H1 (cell line): ENCODE measurements around the gene CAMP. TPM values are rescaled to one million over a fixed set of nuclear protein-coding genes. Genes with fewer than 3 reads are reported as not detected.

Experiments used
- CTCF ChIA-PET: fragments of 300-600 bp; sonication (Branson Sonifier 250); formaldehyde crosslinking; loops from one replicate; lab custom pipeline; 2021; ENCODE audit not compliant: partially characterized antibody; lab: Charles Lee
- POLR2A ChIA-PET: fragments of 300-600 bp; sonication (Branson Sonifier 250); formaldehyde crosslinking; loops from one replicate; lab custom pipeline; 2021; ENCODE audit warnings: inconsistent platforms; ENCODE audit not compliant: partially characterized antibody; lab: Charles Lee
- DNase-seq, 2 experiments: peaks; one replicate each; pipeline versions ENCODE4 v3.0.0 to v3.0.0-alpha.2; 2010 to 2022; ENCODE audit warnings: low spot score in 2 of 2, low read depth in 1 of 2, mixed read lengths in 1 of 2
- FAIRE-seq: peaks from 2 replicates; lab custom pipeline; 2011; peaks lifted over from hg19 to GRCh38; lab: Jason Lieb, UNC
- H2AFZ ChIP-seq: 2 replicates; pipeline ENCODE4 v1.8.1; 2012; ENCODE audit warnings: low read length, inconsistent platforms
- H2AK5ac ChIP-seq: 2 replicates; pipeline ENCODE4 v1.6.1; 2013; ENCODE audit warnings: low read depth, low read length
- H2BK120ac ChIP-seq: replicated peaks from 2 replicates; pipeline ENCODE3; 2013; ENCODE audit warnings: low read depth, low read length, inconsistent platforms
- H2BK12ac ChIP-seq: 2 replicates; pipeline ENCODE4 v1.6.1; 2013; ENCODE audit warnings: low read depth, low read length
- H2BK15ac ChIP-seq: 2 replicates; pipeline ENCODE4 v1.6.1; 2013; ENCODE audit warnings: low read length
- H2BK20ac ChIP-seq: 2 replicates; pipeline ENCODE4 v1.6.1; 2013; ENCODE audit warnings: low read length
- H2BK5ac ChIP-seq: 2 replicates; pipeline ENCODE4 v1.6.1; 2013; ENCODE audit warnings: low read depth, low read length
- H3K14ac ChIP-seq: 2 replicates; pipeline ENCODE4 v1.6.1; 2013; ENCODE audit warnings: inconsistent platforms; ENCODE audit not compliant: insufficient read length
- H3K18ac ChIP-seq: 2 replicates; pipeline ENCODE4 v1.6.1; 2013; ENCODE audit warnings: low read length; ENCODE audit errors: extremely low read depth
- H3K23ac ChIP-seq: 2 replicates; pipeline ENCODE4 v1.6.1; 2013; ENCODE audit warnings: inconsistent platforms; ENCODE audit not compliant: insufficient read length
- H3K23me2 ChIP-seq: 2 replicates; pipeline ENCODE4 v1.6.1; 2013; ENCODE audit warnings: low read depth, low read length
- H3K27ac ChIP-seq: 2 replicates; pipeline ENCODE4 v1.6.1; 2011; ENCODE audit warnings: low read depth, low read length, inconsistent platforms
- H3K27me3 ChIP-seq, 4 experiments: replicated peaks in 1 of 4; 1 replicate in 1 of 4; 2 replicates in 3 of 4; pipeline versions ENCODE4 v1.6.1 to v1.8.1; 2011 to 2013; ENCODE audit warnings: low read length in 3 of 4, mild to moderate bottlenecking in 3 of 4, inconsistent platforms in 2 of 4, mixed read lengths in 2 of 4, moderate library complexity in 1 of 4; ENCODE audit not compliant: control insufficient read depth in 3 of 4, insufficient read depth in 3 of 4; ENCODE audit errors: extremely low read depth in 1 of 4
- H3K36me3 ChIP-seq, 4 experiments: 2 replicates each; pipeline versions ENCODE4 v1.6.1 to v1.8.1; 2011 to 2013; ENCODE audit warnings: mild to moderate bottlenecking in 4 of 4, low read length in 3 of 4, moderate library complexity in 2 of 4, control low read depth in 1 of 4, inconsistent platforms in 1 of 4; ENCODE audit not compliant: insufficient read depth in 4 of 4, control insufficient read depth in 2 of 4
- H3K4ac ChIP-seq: replicated peaks from 2 replicates; pipeline ENCODE3; 2013; ENCODE audit warnings: low read length, low read depth, mixed read lengths, inconsistent platforms; ENCODE audit not compliant: insufficient read length
- H3K4me1 ChIP-seq, 4 experiments: replicated peaks in 1 of 4; 1 replicate in 1 of 4; 2 replicates in 3 of 4; pipeline versions ENCODE4 v1.6.1 to v1.8.1; 2011 to 2013; ENCODE audit warnings: low read length in 3 of 4, inconsistent platforms in 2 of 4, mixed read lengths in 1 of 4; ENCODE audit not compliant: insufficient read depth in 4 of 4, control insufficient read depth in 3 of 4
- H3K4me2 ChIP-seq, 2 experiments: 2 replicates each; pipeline versions ENCODE4 v1.6.1 to v1.8.1; 2011 to 2013; ENCODE audit warnings: low read depth in 2 of 2, low read length in 2 of 2, control low read depth in 1 of 2, inconsistent platforms in 1 of 2, mild to moderate bottlenecking in 1 of 2; ENCODE audit not compliant: insufficient read depth in 1 of 2
- H3K4me3 ChIP-seq, 4 experiments: fragments of 200-600, 300-600 bp in 1 of 4; sonication (generic), shearing (Covaris generic), sonication (Bioruptor Twin) in 1 of 4; 2 replicates each; pipeline versions ENCODE4 v1.5.1 to v1.8.1; 2011 to 2016; ENCODE audit warnings: low read length in 4 of 4, low read depth in 3 of 4, control low read depth in 2 of 4, inconsistent platforms in 2 of 4, mild to moderate bottlenecking in 2 of 4, mixed read lengths in 1 of 4, moderate library complexity in 1 of 4; ENCODE audit not compliant: insufficient read depth in 2 of 4; ENCODE audit errors: extremely low read depth in 1 of 4
- H3K56ac ChIP-seq: replicated peaks from 2 replicates; pipeline ENCODE3; 2013; ENCODE audit warnings: low read depth, mild to moderate bottlenecking, mixed read lengths, low read length, inconsistent platforms; ENCODE audit not compliant: insufficient read length
- H3K79me1 ChIP-seq: 2 replicates; pipeline ENCODE4 v1.6.1; 2013; ENCODE audit warnings: low read depth, low read length, control low read depth
- H3K79me2 ChIP-seq, 2 experiments: 2 replicates each; pipeline versions ENCODE4 v1.6.1 to v1.8.1; 2012 to 2013; ENCODE audit warnings: low read length in 2 of 2, mild to moderate bottlenecking in 2 of 2, inconsistent platforms in 1 of 2; ENCODE audit not compliant: insufficient read depth in 2 of 2, control insufficient read depth in 1 of 2
- H3K9ac ChIP-seq, 4 experiments: replicated peaks in 1 of 4; 1 replicate in 1 of 4; 2 replicates in 3 of 4; pipeline versions ENCODE4 v1.6.1 to v1.8.1; 2011 to 2013; ENCODE audit warnings: low read depth in 3 of 4, low read length in 3 of 4, control low read depth in 2 of 4, mild to moderate bottlenecking in 2 of 4, moderate library complexity in 2 of 4, inconsistent platforms in 1 of 4; ENCODE audit errors: extremely low read depth in 1 of 4
- H3K9me3 ChIP-seq, 2 experiments: 2 replicates each; pipeline versions ENCODE4 v1.6.1 to v1.8.1; 2012 to 2013; ENCODE audit warnings: mild to moderate bottlenecking in 2 of 2, moderate library complexity in 2 of 2, control low read depth in 1 of 2, inconsistent platforms in 1 of 2, low read depth in 1 of 2, low read length in 1 of 2, mixed read lengths in 1 of 2; ENCODE audit not compliant: insufficient read depth in 2 of 2
- H4K20me1 ChIP-seq, 2 experiments: replicated peaks in 1 of 2; 2 replicates each; pipeline versions ENCODE3 to v1.8.1; 2011 to 2013; ENCODE audit warnings: inconsistent platforms in 2 of 2, low read length in 2 of 2, mild to moderate bottlenecking in 1 of 2; ENCODE audit not compliant: insufficient read depth in 2 of 2, control insufficient read depth in 1 of 2
- H4K5ac ChIP-seq: 2 replicates; pipeline ENCODE4 v1.6.1; 2013; ENCODE audit warnings: low read length, low read depth, mixed read lengths, inconsistent platforms; ENCODE audit not compliant: insufficient read length
- H4K8ac ChIP-seq: 2 replicates; pipeline ENCODE4 v1.8.0; 2013; ENCODE audit warnings: mild to moderate bottlenecking, moderate library complexity, low read length, inconsistent platforms; ENCODE audit not compliant: insufficient read depth; ENCODE audit errors: extremely low read depth
- H4K91ac ChIP-seq: replicated peaks from 2 replicates; pipeline ENCODE3; 2013; ENCODE audit warnings: low read length, mixed read lengths, inconsistent platforms; ENCODE audit not compliant: insufficient read length
- BCL11A ChIP-seq, 2 experiments: IDR thresholded peaks; one replicate each; pipeline ENCODE4 v1.6.1; 2011; ENCODE audit warnings: low read depth in 2 of 2, low read length in 2 of 2, mild to moderate bottlenecking in 2 of 2
- EGR1 ChIP-seq: IDR thresholded peaks from 2 replicates; pipeline ENCODE4 v1.6.1; 2011; ENCODE audit warnings: low read depth, low read length, borderline replicate concordance
- GTF2F1 ChIP-seq: IDR thresholded peaks from 2 replicates; pipeline ENCODE4 v1.6.1; 2012; ENCODE audit warnings: low read depth, low read length, improper control_type of control experiment, borderline replicate concordance
- NANOG ChIP-seq: IDR thresholded peaks from 2 replicates; pipeline ENCODE4 v1.6.1; 2011; ENCODE audit warnings: low read length, low read depth, mild to moderate bottlenecking, inconsistent platforms; ENCODE audit not compliant: insufficient read depth, poor library complexity, severe bottlenecking
- PHF8 ChIP-seq: fragments of 200-600 bp; sonication (generic); conservative IDR thresholded peaks from 2 replicates; pipeline ENCODE4 v1.7.1; 2012; ENCODE audit warnings: low read depth, mild to moderate bottlenecking, inconsistent platforms, low read length, moderate library complexity
- POLR2A ChIP-seq, 2 experiments: IDR thresholded peaks; 1 replicate in 1 of 2; 2 replicates in 1 of 2; pipeline ENCODE4 v1.6.1; 2011; ENCODE audit warnings: low read depth in 2 of 2, low read length in 2 of 2, mild to moderate bottlenecking in 2 of 2; ENCODE audit errors: control extremely low read depth in 1 of 2
- USF2 ChIP-seq: IDR thresholded peaks from 2 replicates; pipeline ENCODE4 v1.6.1; 2011; ENCODE audit warnings: low read length, improper control_type of control experiment
- YY1 ChIP-seq: IDR thresholded peaks from 2 replicates; pipeline ENCODE4 v1.6.1; 2011; ENCODE audit warnings: low read depth, mild to moderate bottlenecking, low read length
- ZNF274 ChIP-seq: IDR thresholded peaks from 2 replicates; pipeline ENCODE4 v1.7.0; 2012; ENCODE audit warnings: low read length, borderline replicate concordance; ENCODE audit errors: extremely low read depth
- WGBS, 2 experiments: shearing (Covaris generic) in 1 of 2; methylation state at CpG; one replicate each; pipeline versions ENCODE4 v1.1.6 to v1.1.7; 2013 to 2015; ENCODE audit warnings: low lambda C conversion rate in 2 of 2, mixed read lengths in 2 of 2, inconsistent platforms in 1 of 2, low coverage in 1 of 2, missing lambda C conversion rate in 1 of 2; ENCODE audit not compliant: insufficient replicate concordance in 2 of 2, insufficient coverage in 1 of 2, insufficient read length in 1 of 2; ENCODE audit errors: extremely low coverage in 1 of 2, missing lambda C conversion rate in 1 of 2; 5-methylcytosine and 5-hydroxymethylcytosine counted together
- polyA plus RNA-seq, 7 experiments: library from polyadenylated mRNA; depleted of rRNA in 3 of 7; stranded (reverse) in 5 of 7; unstranded in 2 of 7; fragments of >200 nt in 5 of 7; fragments of 200-250 nt in 2 of 7; gene quantifications; 1 replicate in 5 of 7; 2 replicates in 1 of 7; 4 replicates in 1 of 7; pipeline versions ENCODE4 v1.2.1 to v1.2.3, GENCODE V29; 2011 to 2013; ENCODE audit warnings: missing spikeins in 2 of 7, mixed read lengths in 2 of 7
- total RNA-seq: library from RNA; stranded (reverse); fragmentation: NEBNext Ultra II Directional; extraction: Animal tissue kit (Norgen Biotek cat#: 25700); gene quantifications from 2 replicates; pipeline ENCODE4 v1.2.1, GENCODE V29; 2021

Gene CAMP
- total and polyA plus RNA-seq, 2 of the 8 experiments (the other 6 are each of a cell fraction or from before 2014, with no cell fraction given): not detected

GRCh38 chr3:48240000-48240963 lies 17.0 kb downstream of the CAMP start:
- H3K79me2 ChIP-seq: peaks cover 32 to 43% of the 10 kb centered on the region in 2 experiments
- peaks cover 2 to 15% (median 7%) of the 10 kb centered on the region in 4 experiments; a peak in 5 of 7 replicates for H3K4me1 ChIP-seq
- H3K23ac ChIP-seq: no peak overlapping the region
- peak overlapping the region; percentile 89; the same call in 1 of the 2 replicates for H2BK12ac ChIP-seq
- H3K9me3 ChIP-seq: no peaks in the 10 kb centered on the region
- peak overlapping the region; percentile 91 for H3K18ac ChIP-seq
- peak overlapping the region; percentile 95 for H2BK5ac ChIP-seq
- no peaks in the 10 kb centered on the region for H3K27me3 ChIP-seq
- H2BK15ac ChIP-seq: peak overlapping the region; percentile 14; the same call in 1 of the 2 replicates
- H2AK5ac ChIP-seq: peak overlapping the region; percentile 91
- peak; percentile 71 to 75 for DNase-seq
- peak overlapping the region; percentile 51 for H3K56ac ChIP-seq
- 20% methylated on average over 20 of the region's 20 CpGs; no CpG with 5 or more reads in 1 of the 2 experiments for WGBS, 2 experiments
- peak overlapping the region; percentile 73 for H2AFZ ChIP-seq
- peak overlapping the region; percentile 98 for H2BK120ac ChIP-seq
- FAIRE-seq: peak; percentile 45
- H3K23me2 ChIP-seq: peaks cover 4% of the 10 kb centered on the region; the same call in 1 of the 2 replicates
- peak overlapping the region; percentile 62 to 69 for H3K4me2 ChIP-seq
- peak overlapping the region; percentile 91 for H4K91ac ChIP-seq
- H3K4me3 ChIP-seq: peak overlapping the region; percentile 92 to 98 (median 96)
- H4K5ac ChIP-seq: peak overlapping the region; percentile 49
- no peak overlapping the region for H3K14ac ChIP-seq
- H3K79me1 ChIP-seq: no peaks in the 10 kb centered on the region
- CTCF ChIA-PET: interaction anchor here (0.6 to 3.2 kb wide), 10 partner anchors 8 to 233 kb away, joined by 3 to 25 read pairs (median 4); no protein-coding TSS in a partner anchor
- peak overlapping the region; percentile 73; the same call in 1 of the 2 replicates for H2BK20ac ChIP-seq
- H3K36me3 ChIP-seq: peaks cover 0 to 10% (median 5%) of the 10 kb centered on the region in 4 experiments; a peak in 3 of 8 replicates
- peak overlapping the region in 3 of 4 experiments; percentile 72 to 98 (median 97); a peak in 6 of 7 replicates for H3K9ac ChIP-seq
- H4K20me1 ChIP-seq: peaks cover 14% of the 10 kb centered on the region in 2 experiments
- peak overlapping the region; percentile 92 for H3K27ac ChIP-seq
- peak overlapping the region; percentile 63; the same call in 1 of the 2 replicates for H4K8ac ChIP-seq
- H3K4ac ChIP-seq: peak overlapping the region; percentile 88
- POLR2A ChIA-PET: interaction anchor here (0.6 to 8.2 kb wide), 50 partner anchors 8 to 558 kb away, joined by 3 to 84 read pairs (median 4); partner anchors contain the start of genes ATRIP, CAMP, CCDC51 and CDC25A
- TF ChIP-seq BCL11A (IDR thresholded peaks at IDR 0.05; ENCODE audit: low read depth in 2 of 2, low read length in 2 of 2): no peak
- no peak for TF ChIP-seq NANOG
- peak; percentile 99 for TF ChIP-seq YY1
- TF ChIP-seq GTF2F1: peak; percentile 14; the same call in 1 of the 2 replicates
- no peak; a peak in 2 of 3 replicates for TF ChIP-seq POLR2A (IDR thresholded peaks at IDR 0.05; ENCODE audit: control extremely low read depth in 1 of 2, low read depth in 2 of 2, low read length in 2 of 2)
- TF ChIP-seq PHF8: no peak
- TF ChIP-seq USF2: peak; percentile 38; the same call in 1 of the 2 replicates
- no peak for TF ChIP-seq ZNF274
- TF ChIP-seq EGR1: no peak
